Fibroblast of skin of left biceps (primary cell): Measurements from ENCODE around the gene NIFK.
A peak's percentile ranks its signal among the peaks of the same experiment; 100 is the strongest.
"Not testable (repeated sequence)": the region's sequence is repeated elsewhere in the genome, so short reads cannot be mapped to it uniquely, and the experiment has no call there.

Experiments used
- DNase-seq, 2 experiments: peaks; one replicate each; pipeline ENCODE4 v3.0.0-alpha.2; 2013; ENCODE audit warnings: low read depth in 2 of 2

The NIFK gene

DNA sequence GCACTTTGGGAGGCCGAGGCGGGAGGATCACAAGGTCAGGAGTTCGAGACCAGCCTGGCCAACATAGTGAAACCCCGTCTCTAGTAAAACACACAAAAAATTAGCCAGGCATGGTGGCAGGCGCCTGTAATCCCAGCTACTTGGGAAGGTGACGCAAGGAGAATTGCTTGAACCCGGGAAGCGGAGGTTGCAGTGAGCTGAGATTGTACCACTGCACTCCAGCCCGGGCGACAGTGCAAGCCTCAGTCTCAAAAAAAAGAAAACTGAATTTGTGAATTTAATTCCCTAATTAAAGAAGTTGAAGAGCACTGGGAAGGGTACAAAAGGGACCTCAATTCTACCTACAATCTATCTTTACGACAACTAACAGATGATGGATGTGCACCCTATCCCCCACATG is 2.1 kb downstream of the NIFK start:
- DNase-seq: not testable (repeated sequence)

DNA sequence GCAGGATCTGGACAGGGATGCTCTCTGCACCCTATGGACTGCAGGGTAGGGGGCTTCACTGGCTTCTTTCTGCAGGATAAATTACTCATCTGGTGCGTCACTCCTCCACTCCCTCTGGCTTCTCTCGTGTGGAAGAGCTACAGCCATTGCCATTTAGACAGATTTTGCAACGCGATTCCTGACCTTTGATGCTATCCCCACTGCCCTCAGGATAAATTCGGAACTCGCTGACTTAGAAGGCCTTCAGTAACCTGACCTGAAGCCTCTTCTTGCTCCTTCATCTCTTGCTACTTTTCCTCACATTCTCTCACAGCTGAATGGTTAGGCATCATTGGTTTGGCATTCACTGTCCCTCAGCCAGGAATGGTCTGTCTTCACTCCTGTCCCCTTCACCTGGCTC is 5.3 kb downstream of the NIFK start:
- no peak for DNase-seq

DNA sequence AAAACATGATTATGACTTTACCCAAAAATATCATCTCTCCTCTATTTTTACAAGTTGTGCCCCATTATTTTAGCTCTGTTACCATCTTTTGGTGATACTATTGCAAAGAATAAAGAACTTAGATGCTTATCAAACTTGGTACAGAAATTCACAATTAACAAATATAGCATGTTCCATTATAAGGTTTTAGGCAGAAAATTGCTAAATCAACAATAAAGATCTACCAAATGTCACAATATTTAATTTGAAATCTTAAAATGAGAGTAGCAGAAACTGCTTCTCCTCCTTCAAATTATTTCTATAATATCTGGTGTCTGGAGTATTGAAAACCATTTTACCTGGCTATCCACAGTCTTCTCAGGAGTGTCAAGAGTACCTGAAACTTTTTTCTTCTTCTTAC is 8.7 kb downstream of the NIFK start:
- DNase-seq: no peak

DNA sequence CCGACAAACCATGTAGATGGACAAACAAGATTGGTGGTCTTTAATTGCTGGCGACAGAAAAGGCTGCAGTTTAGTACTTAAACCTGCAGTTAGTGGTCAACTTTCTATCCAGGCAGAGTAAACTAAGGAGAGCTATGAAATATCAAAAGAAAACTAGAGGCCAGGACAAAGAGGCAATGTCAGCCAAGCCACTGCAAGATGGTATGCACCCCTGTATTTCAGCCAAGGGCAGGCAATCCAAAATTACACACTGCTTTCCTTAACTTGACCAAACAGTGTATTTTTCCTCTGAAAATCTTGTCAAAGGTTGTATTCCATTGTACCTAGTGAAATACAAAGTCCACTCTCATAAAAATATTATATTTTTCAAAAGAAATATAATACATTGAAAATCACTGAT is 9.3 kb downstream of the NIFK start:
- no peak for DNase-seq

DNA sequence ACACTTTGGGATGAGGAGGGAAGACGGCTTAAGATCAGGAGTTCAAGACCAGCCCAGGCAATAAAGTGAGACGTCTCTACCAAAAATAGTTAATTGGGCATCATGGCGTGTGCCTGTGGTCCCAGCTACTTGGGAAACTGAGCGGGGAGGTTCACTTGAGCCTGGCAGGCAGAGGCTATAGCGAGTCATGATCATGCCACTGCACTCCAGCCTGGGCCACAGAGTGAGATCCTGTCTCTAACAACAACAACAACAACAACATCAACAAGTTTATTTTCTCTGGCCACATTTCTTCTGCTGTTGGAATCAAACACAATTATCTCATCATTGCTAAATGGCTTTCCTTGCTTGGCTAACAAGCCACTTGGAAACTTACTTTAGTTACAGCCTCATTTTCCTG is 13.4 kb downstream of the NIFK start:
- no peak for DNase-seq

DNA sequence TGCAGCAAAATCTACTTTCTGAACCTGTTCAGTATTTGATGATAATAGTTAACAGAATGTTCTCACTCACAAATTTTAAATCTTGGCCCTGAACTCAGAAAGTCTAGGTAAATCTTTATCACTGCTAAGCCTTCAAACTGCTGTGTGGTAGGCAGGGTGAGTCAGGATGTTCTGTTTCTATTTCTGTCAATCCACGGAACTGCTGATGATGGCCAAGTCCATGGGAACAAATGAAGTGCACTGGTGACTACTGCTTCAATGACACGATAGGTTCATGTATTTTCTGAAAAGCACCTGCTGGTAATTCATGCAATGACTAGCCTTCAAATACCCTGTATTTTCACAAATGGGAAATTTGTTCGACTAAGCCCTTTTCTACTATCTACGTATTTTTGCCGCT is 14.2 kb downstream of the NIFK start:
- no peak for DNase-seq

DNA sequence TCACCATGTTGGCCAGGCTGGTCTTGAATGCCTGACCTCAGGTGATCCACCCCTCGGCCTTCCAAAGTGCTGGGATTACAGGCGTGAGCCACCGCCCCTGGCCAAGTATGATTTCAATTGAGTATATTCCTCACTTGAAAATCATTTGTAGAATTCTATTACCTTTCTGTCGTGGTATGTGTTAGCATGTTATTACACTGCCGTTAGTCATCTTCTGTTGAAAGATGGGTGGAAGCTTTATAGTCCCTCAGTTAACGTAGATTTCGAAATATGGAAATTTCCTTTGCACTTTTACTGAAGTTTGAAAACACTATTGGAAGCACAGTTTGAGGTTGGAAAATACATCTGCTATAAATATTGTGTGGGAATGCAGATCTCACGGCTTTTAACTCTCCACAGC is 14.7 kb downstream of the NIFK start:
- DNase-seq: peak; percentile 86 to 88

DNA sequence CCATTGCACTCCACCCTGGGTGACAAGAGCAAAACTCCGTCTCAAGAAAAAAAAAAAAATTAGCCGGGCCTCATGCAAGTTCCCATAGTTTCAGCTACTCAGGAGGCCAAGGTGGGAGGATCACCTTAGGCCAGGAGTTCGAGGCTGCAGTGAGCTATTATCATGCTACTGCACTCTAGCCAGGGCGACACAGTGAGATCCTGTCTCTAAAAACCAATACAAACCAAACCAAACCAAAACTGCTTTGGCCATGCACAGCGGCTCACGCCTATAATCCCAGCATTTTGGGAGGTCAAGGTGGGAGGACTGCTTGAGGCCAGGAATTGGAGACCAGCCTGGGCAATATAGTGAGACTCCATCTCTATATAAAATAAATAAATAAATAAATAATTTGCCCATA is 19.1 kb downstream of the NIFK start:
- no peak for DNase-seq

DNA sequence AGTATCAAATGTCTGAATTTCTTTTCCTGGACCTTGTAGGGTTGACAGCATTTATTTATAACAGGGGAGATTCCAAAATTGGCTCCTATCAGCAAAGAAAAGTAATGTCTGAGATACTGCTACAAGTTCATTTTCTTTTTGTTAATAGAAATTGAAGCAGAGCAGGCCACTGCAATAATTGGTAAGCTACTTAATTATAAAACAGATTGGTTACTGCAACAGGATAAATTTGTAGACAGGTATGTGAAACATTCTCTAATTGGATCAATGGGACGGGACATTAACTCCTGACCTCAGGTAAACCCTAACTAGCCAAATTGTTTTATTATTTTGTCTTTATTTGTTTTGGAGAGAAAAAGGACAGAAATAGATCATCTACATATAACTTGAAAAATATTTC is 20.5 kb downstream of the NIFK start:
- DNase-seq: no peak

DNA sequence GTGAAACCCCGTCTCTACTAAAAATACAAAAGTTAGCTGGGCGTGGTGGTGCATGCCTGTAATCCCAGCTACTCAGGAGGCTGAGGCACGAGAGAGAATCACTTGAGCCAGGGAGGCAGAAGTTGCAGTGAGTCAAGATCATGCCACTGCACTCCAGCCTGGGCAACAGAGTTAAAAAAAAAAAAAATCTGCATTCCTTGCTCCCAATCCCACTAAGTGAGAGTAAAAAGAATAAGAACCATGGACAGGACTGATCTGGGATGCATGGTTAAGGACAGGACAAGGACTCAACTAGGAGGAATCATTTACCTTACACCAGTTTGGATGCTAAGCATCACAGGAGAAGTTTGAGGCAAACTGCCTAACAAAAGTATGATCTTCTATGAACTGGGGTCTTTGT is 25.2 kb downstream of the NIFK start:
- not testable (repeated sequence) for DNase-seq

DNA sequence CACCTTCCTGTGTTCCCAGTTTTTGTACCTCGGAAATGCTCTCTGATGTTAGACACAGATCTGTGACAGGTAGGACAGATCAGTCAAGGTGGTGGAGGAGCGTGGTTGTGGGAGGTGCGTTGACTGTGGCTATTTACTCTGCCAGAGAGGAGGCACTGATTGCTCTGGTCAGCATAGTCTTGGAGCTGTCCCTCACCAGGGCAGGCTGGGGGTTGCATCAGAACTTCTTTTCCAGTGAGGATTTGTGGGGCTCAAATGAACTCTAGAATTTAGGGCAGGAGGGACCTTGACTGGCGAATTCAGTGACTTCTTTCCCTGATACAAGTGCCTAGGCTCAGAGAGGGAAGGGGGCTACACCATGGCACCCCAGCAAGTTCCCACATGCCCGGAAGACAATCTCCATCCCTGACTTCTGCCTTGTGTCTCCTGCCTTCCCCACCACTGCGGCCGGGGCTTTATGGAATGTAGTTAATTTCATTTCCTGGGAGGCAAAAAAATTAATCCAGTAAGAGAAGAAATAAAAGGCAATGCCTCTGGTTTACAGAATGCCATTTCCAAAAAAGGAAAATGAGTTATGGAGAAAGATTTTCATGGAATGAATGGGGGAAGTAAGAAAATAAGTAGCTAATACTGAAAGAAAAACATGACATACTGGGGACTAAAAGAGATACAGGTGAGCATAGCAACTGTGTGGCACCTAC is 26.1 kb downstream of the NIFK start:
- peak in 1 of 2 experiments; percentile 18 for DNase-seq

DNA sequence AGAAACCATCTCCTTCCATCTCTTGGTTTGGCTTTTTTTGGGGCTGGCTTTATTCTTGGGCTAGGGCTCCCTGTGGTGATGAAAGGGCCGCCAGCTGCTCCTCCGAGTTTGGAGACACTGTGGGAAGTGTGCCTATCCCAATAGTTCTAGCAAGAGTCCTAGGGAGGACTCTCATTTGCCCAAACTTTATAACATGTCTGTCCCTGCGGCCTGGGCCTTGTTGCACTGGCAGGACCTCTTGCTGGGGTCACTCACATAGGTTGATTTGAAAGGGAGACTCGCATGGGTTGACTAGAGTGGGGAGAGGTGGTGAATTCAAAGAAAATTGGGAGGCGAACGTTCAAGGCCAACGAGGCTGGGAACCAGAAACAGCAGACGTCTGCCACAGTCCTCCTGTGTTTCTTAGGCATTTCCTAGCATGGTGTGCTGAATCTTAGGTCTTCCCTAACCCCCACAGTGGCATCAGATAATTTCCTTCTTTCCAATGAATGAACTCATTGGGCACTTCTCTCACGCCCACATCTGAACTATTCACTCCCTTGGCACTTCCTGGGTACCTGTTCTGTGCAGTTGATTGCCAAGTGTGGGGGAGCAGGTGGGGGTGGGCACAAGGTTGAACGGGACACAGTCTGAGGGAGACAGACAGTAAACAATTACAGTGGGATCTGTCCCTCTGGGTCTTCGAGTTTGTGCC is 26.8 kb downstream of the NIFK start:
- no peak for DNase-seq

DNA sequence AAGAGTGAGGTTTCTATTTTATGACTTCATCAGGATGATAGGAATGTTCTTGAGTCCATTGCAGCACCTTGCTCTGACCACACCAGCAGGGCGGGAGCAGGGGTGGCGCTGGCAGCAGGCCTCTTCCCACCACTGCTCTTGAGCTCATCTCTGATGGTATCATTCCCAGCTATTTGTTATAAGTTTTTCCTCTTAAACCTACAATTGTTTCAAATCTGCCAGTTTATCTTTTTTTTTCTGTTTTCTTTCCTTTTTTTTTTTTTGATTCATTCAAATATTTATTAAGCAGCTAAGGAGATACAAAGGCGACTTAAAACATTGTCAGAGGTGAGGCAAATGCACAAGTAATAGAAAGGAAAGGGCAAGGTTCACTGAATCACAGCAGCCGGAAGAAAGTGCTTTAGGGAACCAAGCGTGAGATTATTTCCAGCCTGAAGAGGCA is 28.7 kb downstream of the NIFK start:
- DNase-seq: no peak

DNA sequence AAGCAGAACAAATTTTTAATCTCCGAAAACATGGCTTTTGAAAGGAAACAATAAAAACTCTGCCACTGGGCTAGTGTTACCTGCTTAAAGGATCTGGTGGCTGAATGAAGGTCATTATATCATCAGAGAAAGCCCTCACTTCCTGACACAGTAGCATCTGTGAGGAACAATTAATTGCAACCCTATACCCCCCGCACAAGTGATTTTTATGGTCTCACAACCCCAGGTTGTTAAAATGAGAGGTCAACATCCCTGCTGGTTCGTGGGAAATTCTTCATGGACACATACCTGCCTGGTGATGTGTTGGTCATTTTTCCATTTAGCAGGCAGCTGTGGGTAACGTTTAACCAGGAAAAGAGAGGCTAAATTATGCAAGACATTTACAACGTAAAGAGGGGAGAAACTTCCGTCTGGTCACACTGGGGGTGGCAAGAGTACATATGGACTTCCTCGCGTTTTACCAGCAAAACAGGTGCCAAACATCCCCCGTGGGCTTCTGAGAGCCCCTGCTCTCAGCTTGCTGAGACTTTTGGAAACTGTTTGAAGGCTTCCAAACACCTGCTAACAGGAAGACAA is 29.2 kb downstream of the NIFK start:
- no peak for DNase-seq

DNA sequence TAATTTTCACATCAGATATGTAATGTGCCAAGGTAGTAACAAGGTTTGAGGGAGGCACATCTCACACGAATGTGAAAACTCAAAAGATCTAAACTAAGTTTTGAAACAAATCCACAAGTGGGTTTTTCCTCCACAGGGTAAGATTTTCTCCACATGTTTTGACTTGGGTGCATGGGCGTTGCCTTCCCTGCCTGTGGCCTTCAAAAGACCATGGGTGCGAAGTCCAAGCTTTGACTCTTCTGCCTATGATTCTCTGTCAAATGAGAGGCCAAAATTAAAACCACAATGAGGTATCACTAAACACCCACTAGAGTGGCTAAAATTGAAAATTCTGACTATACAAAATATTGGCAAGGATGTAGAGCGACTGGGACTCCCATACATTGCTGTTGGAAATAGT is 30.7 kb downstream of the NIFK start:
- DNase-seq: no peak

DNA sequence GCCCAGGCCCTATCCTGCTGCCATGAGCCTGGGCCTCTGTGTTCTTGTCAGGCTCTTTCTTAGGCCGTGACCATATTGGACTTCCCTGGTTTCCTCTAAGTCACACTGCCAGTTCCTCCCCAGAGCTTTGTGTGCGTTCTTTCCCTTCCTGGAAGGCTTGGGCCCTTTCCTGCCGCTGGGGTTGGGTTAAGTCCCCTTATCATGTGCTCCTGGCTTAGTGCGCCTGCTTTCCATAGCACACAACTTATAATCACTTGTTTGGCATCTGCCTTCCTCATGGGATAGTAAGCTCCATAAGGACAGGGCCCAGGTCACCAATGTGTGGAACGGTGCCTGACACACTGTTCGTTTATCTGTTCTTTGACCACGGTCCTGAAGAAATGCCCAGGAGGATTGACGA is 31.3 kb downstream of the NIFK start:
- no peak for DNase-seq

DNA sequence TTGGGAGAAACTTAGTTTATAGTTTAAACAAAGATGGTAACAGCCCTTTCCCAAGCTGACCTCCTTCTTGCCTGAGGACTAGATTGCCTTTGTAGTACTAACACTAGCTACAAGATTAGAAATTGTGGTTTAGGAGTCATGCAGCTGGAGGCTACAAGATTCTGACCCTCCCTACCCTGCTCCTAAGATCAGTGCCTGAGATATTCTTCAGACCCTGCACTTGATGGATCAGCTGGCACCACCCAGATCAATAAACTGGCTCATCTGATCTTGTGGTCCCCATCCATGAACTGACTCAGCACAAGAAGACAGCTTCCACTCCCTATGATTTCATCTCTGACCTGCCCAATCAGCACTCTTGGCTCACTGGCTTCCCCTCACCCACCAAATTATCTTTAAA is 34.9 kb downstream of the NIFK start:
- DNase-seq: not testable (repeated sequence)

DNA sequence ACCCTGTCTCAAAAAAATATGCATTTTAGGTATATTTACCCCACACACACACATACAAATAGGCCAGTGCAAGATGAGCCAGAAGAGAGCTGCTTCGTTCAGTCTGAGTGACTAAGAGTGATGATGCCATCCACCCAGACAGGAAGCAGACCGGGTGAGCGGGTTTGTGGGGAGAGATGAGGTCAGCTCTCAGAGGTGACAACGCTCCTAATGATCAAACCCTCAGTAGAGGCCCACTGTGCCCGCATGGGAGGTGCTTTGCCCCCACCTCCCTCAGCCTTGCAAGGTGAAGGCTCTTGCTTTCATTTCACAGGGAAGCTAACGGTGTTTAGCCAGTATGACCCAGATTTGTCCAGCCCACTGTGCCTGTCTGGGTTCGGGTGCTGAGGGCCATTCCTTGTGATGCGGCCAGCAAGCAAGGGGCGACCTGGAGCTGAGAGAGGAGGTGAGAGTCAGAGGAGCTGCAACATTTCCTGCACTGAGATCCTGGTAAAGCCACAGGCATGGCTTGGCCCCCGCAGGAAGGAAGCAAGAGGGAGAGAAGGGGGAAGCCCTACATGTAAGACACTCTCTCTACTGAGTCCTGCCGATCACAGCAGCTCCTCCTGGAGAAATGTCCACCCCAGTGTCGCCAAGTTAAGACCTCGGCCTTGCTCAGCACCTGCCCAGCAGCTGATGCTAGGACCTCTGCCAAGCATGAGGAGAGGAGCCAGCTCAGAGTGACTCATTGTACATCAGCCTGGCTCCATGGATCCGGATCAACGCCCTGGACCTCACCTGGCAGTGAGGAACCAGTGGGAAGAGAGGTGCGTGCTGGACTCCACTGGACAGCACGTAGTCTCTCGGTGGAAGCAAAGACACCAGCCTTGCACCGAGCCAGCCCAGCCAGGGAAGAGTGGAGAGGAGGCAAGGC is 37.0 kb downstream of the NIFK start:
- peak; percentile 24 to 29 for DNase-seq

DNA sequence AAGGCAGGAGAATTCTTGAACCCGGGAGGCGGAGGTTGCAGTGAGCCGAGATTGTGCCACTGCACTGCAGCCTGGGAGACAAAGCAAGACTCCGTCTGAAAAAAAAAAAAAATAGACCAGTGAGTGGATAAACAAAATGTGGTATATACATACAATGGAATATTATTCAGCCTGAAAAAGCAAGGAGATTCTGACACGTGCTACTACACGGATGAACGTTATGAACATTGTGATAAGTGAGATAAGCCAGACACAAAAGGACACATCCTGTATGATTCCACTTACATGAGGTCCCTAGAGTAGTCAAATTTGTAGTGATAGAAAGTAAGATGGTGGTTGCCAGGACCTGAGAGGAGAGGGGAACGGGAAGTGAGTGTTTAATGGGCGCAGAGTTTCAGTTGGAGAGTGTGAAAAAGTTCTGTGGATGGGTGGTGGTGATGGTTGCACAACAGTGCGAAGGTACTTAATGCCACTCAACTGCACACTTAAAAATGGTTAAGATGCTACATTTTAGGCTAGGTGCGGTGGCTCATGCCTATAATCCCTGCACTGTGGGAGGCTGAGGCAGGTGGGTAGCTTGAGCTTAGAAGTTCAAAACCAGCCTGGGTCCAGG is 38.3 kb downstream of the NIFK start:
- DNase-seq: no peak

DNA sequence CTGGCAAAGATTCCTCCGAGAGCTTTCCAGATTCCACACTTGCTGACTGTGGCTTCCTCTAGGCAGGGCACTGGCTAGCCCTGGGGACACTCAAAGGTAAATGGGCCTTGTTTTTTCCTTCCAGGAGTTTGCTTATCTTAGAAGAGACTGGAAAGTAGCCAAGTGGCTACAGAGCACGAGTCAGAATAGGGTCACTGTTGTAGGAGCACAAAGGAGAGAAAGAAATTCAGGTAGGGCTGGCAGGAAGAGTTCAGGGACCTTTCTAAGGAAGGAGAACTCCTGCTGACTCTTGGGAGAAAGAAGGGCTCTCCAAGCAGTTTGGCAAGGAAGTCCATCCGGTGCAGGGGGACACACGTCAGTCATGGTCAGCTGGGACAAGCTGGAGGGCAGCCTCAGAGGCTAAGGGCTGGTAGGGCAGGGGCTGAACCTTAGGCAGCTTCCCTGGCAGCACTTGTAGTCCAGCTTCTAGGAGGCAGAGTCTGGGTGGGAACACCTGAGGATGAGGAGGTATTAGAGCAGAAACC is 39.5 kb downstream of the NIFK start:
- no peak for DNase-seq

DNA sequence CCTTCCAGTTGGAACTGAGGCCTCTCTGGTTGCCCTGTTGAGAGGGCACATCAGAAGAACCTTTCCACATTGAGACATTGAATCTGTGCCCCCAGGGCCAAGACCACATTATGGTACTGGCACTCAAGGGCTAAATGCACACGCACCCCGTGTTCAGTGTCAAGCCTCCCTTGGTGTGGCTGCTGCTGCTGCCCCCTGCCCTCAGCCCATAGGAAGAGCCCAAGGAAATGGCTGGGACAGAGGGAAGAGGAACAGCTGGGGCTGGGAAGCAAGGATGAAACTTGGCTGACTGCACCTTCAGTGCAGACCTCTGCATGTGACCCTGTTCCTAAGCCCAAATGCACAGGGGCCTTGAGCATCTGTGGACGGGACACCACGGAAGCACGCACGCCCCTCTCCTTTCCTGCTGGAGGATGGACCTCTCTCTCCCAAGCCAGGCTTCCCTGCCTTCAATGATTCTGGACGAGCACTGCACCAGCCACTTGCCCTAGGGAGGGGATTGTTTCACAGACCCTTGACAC is 40.2 kb downstream of the NIFK start:
- no peak for DNase-seq

DNA sequence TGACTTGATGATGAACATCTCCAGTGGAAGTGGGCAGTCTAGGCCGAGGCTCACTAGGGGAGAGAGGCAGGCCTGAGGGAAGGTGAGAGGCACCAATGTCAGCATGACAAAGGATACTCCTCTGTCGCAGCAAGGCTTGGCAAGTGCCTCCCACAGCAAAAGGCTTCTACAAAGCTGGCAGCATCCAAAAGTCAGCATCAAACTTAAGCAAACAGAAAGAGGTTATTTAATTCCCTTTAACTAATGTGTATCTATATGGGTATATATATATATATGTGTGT is 41.6 kb downstream of the NIFK start:
- no peak for DNase-seq
